B cell (primary cell): ENCODE data around the gene DNAJC7. TPM values are rescaled to one million over a fixed set of nuclear protein-coding genes. Genes with fewer than 3 reads are reported as not detected.

Source experiments
- ATAC-seq: fragments of 200-7000 bp; cut with Tn5 transposase; one replicate; pipeline ENCODE4 v1.10.0; 2021; ENCODE audit warnings: low read depth, mild to moderate bottlenecking, moderate number of reproducible peaks, moderate library complexity
- CTCF ChIA-PET: fragments of 350-600 bp; sonication (Branson Sonifier 250); formaldehyde crosslinking; loops from one replicate; lab custom pipeline; 2021; ENCODE audit warnings: antibody characterized with exemption, inconsistent platforms; lab: Charles Lee
- POLR2A ChIA-PET: fragments of 350-600 bp; sonication (Branson Sonifier 250); formaldehyde crosslinking; loops from one replicate; lab custom pipeline; 2021; ENCODE audit warnings: antibody characterized with exemption; lab: Charles Lee
- DNase-seq: peaks from one replicate; pipeline ENCODE4 v3.0.0; 2013
- H2AFZ ChIP-seq: 2 replicates; pipeline ENCODE4 v1.6.1; 2012; ENCODE audit warnings: mild to moderate bottlenecking, low read depth, low read length; ENCODE audit not compliant: insufficient read depth, poor library complexity, severe bottlenecking
- H3K27ac ChIP-seq, 2 donors: 1 replicate in 1 of 2; 2 replicates in 1 of 2; pipeline ENCODE4 v1.5.1; 2012 to 2013; ENCODE audit warnings: low read length in 2 of 2, mild to moderate bottlenecking in 2 of 2, moderate library complexity in 1 of 2
- H3K27me3 ChIP-seq, 4 experiments: fragments of 200-600 bp in 1 of 4; sonication (generic) in 1 of 4; replicated peaks in 1 of 4; 1 replicate in 2 of 4; 2 replicates in 2 of 4; pipeline versions ENCODE4 v1.6.1 to v1.7.0; 2013 to 2016; ENCODE audit warnings: low read length in 3 of 4, mild to moderate bottlenecking in 2 of 4, mixed read lengths in 1 of 4, moderate library complexity in 1 of 4; ENCODE audit not compliant: insufficient read depth in 4 of 4, control insufficient read depth in 3 of 4; ENCODE audit errors: control extremely low read depth in 1 of 4
- H3K36me3 ChIP-seq, 2 experiments: replicated peaks in 1 of 2; 1 replicate in 1 of 2; 2 replicates in 1 of 2; pipeline versions ENCODE4 v1.6.1 to v1.7.1; 2013; ENCODE audit warnings: low read length in 1 of 2; ENCODE audit not compliant: insufficient read depth in 2 of 2, control insufficient read depth in 1 of 2; ENCODE audit errors: control extremely low read depth in 1 of 2, extremely low read depth in 1 of 2
- H3K4me1 ChIP-seq, 2 donors: fragments of 200-600 bp in 1 of 2; sonication (generic) in 1 of 2; 1 replicate in 1 of 2; 2 replicates in 1 of 2; pipeline versions ENCODE4 v1.5.1 to v1.6.1; 2013 to 2017; ENCODE audit warnings: low read length in 2 of 2; ENCODE audit not compliant: control insufficient read depth in 2 of 2, insufficient read depth in 2 of 2
- H3K4me2 ChIP-seq: replicated peaks from 2 replicates; pipeline ENCODE3; 2012; ENCODE audit warnings: mild to moderate bottlenecking, low read depth, low read length; ENCODE audit not compliant: poor library complexity, severe bottlenecking
- H3K4me3 ChIP-seq, 5 experiments: fragments of 200-600 bp in 1 of 5; sonication (generic) in 1 of 5; 1 replicate in 3 of 5; 2 replicates in 2 of 5; pipeline versions ENCODE4 v1.5.1 to v1.7.0; 2011 to 2016; ENCODE audit warnings: low read length in 4 of 5, mild to moderate bottlenecking in 4 of 5, low read depth in 2 of 5, control low read depth in 1 of 5, moderate library complexity in 1 of 5; ENCODE audit not compliant: insufficient read depth in 1 of 5; ENCODE audit errors: control extremely low read depth in 1 of 5, extremely low read depth in 1 of 5
- H3K79me2 ChIP-seq: fragments of 200-600 bp; sonication (generic); one replicate; pipeline ENCODE4 v1.6.0; 2016; ENCODE audit warnings: low read length; ENCODE audit not compliant: control insufficient read depth, insufficient read depth
- H3K9ac ChIP-seq: fragments of 200-600 bp; sonication (generic); 2 replicates; pipeline ENCODE4 v1.6.1; 2017; ENCODE audit warnings: mild to moderate bottlenecking, low read length, moderate library complexity
- H3K9me3 ChIP-seq, 3 donors: one replicate each; pipeline versions ENCODE4 v1.6.1 to v1.7.1; 2013; ENCODE audit warnings: low read length in 2 of 3; ENCODE audit not compliant: control insufficient read depth in 2 of 3, insufficient read depth in 1 of 3; ENCODE audit errors: control extremely low read depth in 1 of 3
- H4K20me1 ChIP-seq: 2 replicates; pipeline ENCODE4 v1.6.0; 2012; ENCODE audit warnings: mild to moderate bottlenecking, low read length; ENCODE audit not compliant: insufficient read depth, control insufficient read depth, poor library complexity, severe bottlenecking
- H3K27ac Mint-ChIP-seq: one replicate; pipeline ENCODE4 v1.8.0; 2021; ENCODE audit warnings: mixed read lengths
- H3K27me3 Mint-ChIP-seq: one replicate; pipeline ENCODE4 v1.8.0; 2021; ENCODE audit warnings: mixed read lengths
- H3K4me1 Mint-ChIP-seq: one replicate; pipeline ENCODE4 v1.8.0; 2021; ENCODE audit warnings: mixed read lengths
- H3K4me3 Mint-ChIP-seq: one replicate; pipeline ENCODE4 v1.8.0; 2021; ENCODE audit warnings: mixed read lengths
- H3K9me3 Mint-ChIP-seq: one replicate; pipeline ENCODE4 v1.8.0; 2022; ENCODE audit warnings: mixed read lengths; ENCODE audit not compliant: insufficient read depth
- CTCF ChIP-seq: fragments of 200-600 bp; IDR thresholded peaks from one replicate; pipeline ENCODE4 v1.8.0; 2022; ENCODE audit warnings: antibody characterized with exemption, mild to moderate bottlenecking
- EZH2 ChIP-seq: IDR thresholded peaks from 2 replicates; pipeline ENCODE4 v1.6.1; 2012; ENCODE audit warnings: borderline replicate concordance, low read depth, mild to moderate bottlenecking, moderate library complexity, low read length; ENCODE audit not compliant: insufficient read depth, poor library complexity, severe bottlenecking
- WGBS: methylation state at CpG from one replicate; pipeline ENCODE4 v1.1.5; 2013; ENCODE audit warnings: missing lambda C conversion rate; ENCODE audit not compliant: insufficient coverage; 5-methylcytosine and 5-hydroxymethylcytosine counted together
- intact Hi-C: fragments of 100-400 bp; cut with micrococcal nuclease; formaldehyde crosslinking; loops from one replicate; pipeline ENCODE4 v1.10.0; 2022
- polyA plus RNA-seq: library from polyadenylated mRNA; depleted of rRNA; stranded (reverse); fragments of >200 nt; gene quantifications from 2 replicates; pipeline ENCODE4 v1.2.3, GENCODE V29; 2012
- total RNA-seq, 2 donors: library from RNA; stranded (reverse); fragments of 120-200 nt in 1 of 2; gene quantifications; 1 replicate in 1 of 2; 2 replicates in 1 of 2; pipeline versions ENCODE4 v1.2.3 to v1.2.4, GENCODE V29; 2013 to 2022

DNAJC7 gene
- total and polyA plus RNA-seq, 2 donors (not counting 1 experiment from before 2014, with no cell fraction given), result 22.0 to 152 TPM

GRCh38 chr17:41973408-41973811, 43.8 kb downstream of the DNAJC7 start:
- H3K79me2 ChIP-seq, result peaks cover 24% of the 10 kb centered on the region
- DNase-seq, result no peak
- peak overlapping the region; percentile 23 to 47 for H3K27ac ChIP-seq
- Mint-ChIP-seq H3K27ac (peak overlapping the region; percentile 76), H3K27me3 (no peaks in the 10 kb centered on the region), H3K4me1 (peaks cover 39% of the 10 kb centered on the region), H3K9me3 (no peaks in the 10 kb centered on the region), H3K4me3 (peak overlapping the region; percentile 38)
- ChIA-PET CTCF (interaction anchor here (1.0 to 3.2 kb wide), 6 partner anchors 9 to 553 kb away, joined by 3 to 17 read pairs (median 4); partner anchors contain the start of genes DHX58 and DNAJC7), POLR2A (interaction anchor here (0.5 to 1.4 kb wide), 5 partner anchors 12 to 139 kb away, joined by 3 to 5 read pairs (median 3); partner anchors contain the start of genes DHX58, DNAJC7 and NKIRAS2)
- H3K9me3 ChIP-seq, result peaks cover 0 to 3% (median 0%) of the 10 kb centered on the region in 3 donors
- WGBS, result 89% methylated on average over 18 of the region's 19 CpGs
- intact Hi-C loops, result no loop called here
- peak overlapping the region; percentile 31 for H3K4me2 ChIP-seq
- no peaks in the 10 kb centered on the region for H3K27me3 ChIP-seq
- ATAC-seq, result no peak
- no peak overlapping the region for H2AFZ ChIP-seq
- TF ChIP-seq EZH2, result no peak
- TF ChIP-seq CTCF, result no peak
- H3K9ac ChIP-seq, result no peak overlapping the region
- H3K4me1 ChIP-seq, result peaks cover 11 to 42% of the 10 kb centered on the region in 2 donors
- peaks cover 8 to 70% of the 10 kb centered on the region in 2 experiments for H3K36me3 ChIP-seq
- no peak overlapping the region for H3K4me3 ChIP-seq
- H4K20me1 ChIP-seq, result peaks cover 33% of the 10 kb centered on the region
